ENCODE measurements around the gene CDKN1A.
"Not testable (repeated sequence)": the region's sequence is repeated elsewhere in the genome, so short reads cannot be mapped to it uniquely, and the experiment has no call there.

The CDKN1A gene

DNA sequence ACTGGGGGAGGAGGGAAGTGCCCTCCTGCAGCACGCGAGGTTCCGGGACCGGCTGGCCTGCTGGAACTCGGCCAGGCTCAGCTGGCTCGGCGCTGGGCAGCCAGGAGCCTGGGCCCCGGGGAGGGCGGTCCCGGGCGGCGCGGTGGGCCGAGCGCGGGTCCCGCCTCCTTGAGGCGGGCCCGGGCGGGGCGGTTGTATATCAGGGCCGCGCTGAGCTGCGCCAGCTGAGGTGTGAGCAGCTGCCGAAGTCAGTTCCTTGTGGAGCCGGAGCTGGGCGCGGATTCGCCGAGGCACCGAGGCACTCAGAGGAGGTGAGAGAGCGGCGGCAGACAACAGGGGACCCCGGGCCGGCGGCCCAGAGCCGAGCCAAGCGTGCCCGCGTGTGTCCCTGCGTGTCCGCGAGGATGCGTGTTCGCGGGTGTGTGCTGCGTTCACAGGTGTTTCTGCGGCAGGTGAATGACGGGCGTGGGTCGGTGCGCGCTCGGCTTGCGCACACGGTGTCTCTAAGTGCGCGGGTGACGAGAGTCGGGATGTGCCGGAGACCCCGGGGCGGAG, at the start of gene CDKN1A:
CDKN1A (plus strand) TSS at position 227 of the 555 bp plus-strand sequence. CDS start 5,388 bp downstream, outside the sequence.
- DNase-seq (ENCODE audit: low read depth) = peak; percentile 38

- DNase-seq (ENCODE audit: low read depth) = no peak
Measured at GRCh38 chr6:36629784-36630183, 48.7 kb upstream of the CDKN1A start.

GRCh38 chr6:36631326-36632011, 47.0 kb upstream of the CDKN1A start:
- no peak for DNase-seq (ENCODE audit: low read depth)

- DNase-seq (ENCODE audit: low read depth) = no peak
Measured at GRCh38 chr6:36633370-36633769, 45.1 kb upstream of the CDKN1A start.

DNA sequence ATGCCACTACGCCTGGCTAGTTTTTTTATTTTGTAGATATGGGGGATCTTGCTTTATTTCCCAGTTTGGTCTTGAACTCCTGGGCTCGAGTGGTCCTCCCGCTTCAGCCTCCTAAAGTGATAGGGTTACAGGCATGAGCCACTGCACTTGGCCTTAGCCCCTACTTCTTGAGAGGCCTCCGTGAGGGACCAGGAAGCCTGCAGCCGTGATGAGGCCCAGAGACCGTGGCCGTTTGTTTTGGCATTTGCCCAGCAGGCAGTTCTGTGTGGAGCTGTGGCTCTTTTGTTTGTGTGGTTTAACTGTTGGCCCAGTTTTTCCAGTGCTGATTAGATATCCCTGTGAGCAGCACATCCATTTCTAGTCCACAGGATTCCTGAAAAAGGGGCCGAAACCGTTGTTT, 44.6 kb upstream of the CDKN1A start:
- no peak for DNase-seq (ENCODE audit: low read depth)

DNA sequence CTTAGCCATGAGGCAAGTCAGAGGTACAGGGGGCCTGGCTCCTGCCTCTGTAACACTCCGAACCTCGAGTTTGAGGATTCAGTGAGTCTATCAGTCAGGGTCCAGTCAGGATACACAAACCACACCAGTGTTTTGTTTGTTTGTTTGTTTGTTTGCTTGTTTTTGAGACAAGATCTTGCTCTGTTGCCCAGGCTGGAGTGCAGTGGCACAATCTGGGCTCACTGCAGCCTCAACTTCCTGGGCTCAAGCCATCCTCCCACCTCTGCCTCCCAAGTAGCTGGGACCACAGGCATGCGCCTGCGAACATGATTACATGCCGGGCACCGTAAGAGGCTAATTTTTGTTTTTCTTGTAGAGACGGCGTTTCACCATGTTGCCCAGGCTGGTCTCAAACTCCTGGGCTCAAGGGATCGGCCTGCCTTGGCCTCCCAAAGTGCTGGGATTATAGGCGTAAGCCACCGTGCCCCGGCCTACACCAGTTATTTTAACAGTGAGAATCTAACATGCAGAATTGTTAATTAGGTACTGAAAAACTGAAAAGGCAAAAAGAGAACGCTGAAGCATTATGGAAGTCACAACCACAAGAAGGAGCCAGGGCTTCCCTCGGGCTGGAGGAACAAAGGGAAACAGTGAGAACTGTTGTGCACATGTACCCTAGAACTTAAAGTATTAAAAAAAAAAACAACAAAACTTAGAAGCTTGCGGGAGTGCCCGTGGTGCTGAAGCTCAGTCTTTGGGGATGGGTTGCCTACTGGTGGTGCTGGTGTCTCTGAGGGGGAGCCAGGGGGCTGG, 44.0 kb upstream of the CDKN1A start:
- DNase-seq (ENCODE audit: low read depth) = no peak

DNA sequence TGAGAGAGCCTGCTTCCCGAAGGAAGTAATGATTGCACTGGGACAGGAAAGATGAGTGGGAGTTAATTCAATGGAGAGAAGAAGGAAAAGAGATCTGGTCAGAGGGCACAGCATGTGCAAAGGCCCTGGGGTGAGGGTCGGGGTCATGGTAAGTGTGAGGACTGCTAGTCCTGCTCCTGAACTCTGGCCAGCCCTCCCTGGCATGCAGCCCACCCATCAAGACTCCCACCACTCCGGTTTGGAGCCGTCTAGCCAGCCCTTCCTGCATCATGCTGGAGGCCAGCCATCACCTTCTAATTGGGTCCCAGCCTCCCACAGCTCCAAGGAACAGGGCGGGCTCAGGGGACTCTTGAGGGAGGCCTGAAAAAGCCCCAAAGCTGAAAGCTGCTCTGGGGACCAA, 42.2 kb upstream of the CDKN1A start:
- DNase-seq (ENCODE audit: low read depth) = no peak

DNA sequence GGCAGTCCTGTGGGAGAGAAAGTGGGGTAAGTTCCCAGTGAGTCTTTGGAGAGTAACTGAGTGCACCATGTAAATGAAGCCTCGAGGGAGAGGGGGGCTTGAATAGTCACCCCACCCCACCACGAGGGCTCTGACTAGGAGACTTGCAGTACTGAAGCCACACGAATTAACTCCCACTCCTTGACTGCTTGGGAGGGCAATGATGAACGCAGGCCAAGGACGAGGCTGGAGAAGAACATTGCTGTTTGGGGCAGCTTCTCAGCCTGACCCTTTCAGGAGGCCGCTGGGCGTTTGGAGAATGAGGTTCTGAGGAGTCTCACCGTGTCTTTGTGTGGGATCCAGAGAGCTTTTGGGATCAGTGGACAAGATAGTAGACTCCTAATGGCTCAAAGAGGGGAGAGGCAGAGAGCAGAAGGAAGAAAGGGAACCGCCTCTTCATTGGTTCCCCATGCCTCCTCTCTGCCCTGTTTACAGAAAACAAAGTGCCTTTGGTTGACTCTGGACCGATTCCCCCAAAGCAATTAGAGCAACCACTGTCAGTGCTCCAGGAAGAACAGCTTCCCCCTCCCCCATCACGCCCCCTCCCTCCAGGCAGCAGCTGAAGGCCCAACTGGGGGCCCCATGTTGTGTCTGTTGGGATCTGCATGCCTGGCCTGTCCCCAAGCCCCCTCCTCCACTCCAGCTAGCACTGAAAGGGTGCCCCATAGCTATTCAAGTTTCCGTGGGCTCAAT, 41.7 kb upstream of the CDKN1A start:
- DNase-seq (ENCODE audit: low read depth) = no peak

DNA sequence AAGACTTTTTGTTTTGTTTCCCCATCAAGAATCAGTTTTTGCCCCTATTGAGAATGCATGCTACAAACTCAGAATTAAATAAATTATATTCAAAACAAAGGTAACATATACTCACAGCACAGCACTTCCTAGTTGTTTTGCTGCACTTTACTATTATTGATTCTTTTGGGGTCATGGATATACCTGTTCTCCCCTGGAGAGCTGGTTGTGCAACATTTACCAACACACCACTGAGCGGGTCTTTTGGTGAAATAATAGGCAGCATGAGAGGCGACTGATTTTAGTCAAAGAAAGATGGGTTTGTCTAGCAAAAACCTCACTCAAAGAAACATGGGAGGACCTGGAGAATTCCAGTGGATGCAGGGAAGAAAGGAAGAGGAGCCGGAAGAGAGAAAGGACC, 39.9 kb upstream of the CDKN1A start:
- no peak for DNase-seq (ENCODE audit: low read depth)

DNA sequence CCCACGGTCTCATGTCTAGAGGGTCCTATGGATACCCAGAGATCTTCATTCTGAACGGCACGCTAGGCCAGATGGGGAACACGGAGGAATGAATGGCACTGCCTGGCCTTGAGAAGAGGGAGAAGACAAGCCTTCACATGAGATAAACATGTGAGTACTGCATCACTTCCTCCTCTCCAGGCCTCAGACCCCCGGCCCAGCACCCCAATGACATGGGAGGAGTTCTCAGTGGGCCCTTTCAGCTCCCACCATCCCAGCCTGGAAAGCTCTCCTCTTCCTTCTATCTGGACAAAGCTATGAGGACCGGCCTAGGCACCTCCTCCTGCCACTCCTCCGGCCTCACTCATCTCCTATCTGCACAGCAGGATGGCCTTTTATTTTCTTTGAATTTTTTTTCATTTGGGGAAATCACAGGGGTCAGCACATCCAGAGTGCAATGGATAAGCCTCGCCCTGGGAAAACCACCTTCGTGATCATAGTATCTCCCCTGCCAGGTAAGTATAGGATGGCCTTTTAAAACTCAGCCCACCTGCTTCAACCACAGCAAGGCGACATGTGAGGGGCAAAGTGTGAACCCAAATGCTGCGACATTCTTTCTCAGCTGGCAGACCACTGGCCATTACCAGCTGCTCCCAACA, 39.2 kb upstream of the CDKN1A start:
- DNase-seq (ENCODE audit: low read depth) = no peak

DNA sequence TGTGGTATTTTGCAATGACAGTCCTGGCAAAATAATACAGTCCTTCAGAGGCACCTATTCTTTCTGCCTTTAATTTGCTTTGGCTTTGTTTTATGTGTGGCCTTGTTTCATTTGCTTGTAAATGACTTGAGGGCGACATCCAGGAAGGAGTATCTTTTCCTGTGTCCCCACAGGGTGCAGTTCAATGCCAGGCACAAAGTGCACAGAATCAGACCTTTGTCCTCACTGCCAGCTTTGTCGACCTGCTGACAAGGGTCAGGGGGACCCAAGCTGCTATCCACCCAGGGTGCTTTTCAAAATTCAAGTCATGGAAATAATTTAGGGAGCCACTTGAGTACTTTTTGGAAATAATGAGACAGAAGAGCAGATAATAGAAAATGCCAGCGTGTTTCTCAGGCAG, 37.0 kb upstream of the CDKN1A start:
- DNase-seq (ENCODE audit: low read depth) = no peak

- DNase-seq (ENCODE audit: low read depth) = no peak
Measured at GRCh38 chr6:36642913-36643817, 35.3 kb upstream of the CDKN1A start.

DNA sequence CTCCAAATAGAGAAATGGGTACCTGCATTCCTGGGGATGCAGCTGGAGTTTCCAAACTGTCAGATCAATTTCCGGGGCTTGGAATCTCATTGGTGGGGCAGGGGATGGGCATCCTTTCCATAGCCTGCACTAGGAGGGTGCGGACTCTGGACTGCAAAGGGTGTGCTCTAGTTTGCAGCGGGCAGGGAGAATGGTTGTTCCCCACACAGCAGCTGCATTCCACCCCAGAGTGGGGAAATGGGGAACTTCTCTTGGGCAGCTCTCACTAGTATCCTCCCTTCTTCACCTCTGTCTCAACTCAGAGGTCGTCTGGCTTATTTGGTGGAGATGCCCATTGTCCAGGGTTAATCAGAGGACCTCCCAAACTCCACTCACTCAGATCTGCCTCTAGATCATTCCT, 34.5 kb upstream of the CDKN1A start:
- DNase-seq (ENCODE audit: low read depth) = no peak

- no peak for DNase-seq (ENCODE audit: low read depth)
Measured at GRCh38 chr6:36649086-36649485, 29.4 kb upstream of the CDKN1A start.

DNA sequence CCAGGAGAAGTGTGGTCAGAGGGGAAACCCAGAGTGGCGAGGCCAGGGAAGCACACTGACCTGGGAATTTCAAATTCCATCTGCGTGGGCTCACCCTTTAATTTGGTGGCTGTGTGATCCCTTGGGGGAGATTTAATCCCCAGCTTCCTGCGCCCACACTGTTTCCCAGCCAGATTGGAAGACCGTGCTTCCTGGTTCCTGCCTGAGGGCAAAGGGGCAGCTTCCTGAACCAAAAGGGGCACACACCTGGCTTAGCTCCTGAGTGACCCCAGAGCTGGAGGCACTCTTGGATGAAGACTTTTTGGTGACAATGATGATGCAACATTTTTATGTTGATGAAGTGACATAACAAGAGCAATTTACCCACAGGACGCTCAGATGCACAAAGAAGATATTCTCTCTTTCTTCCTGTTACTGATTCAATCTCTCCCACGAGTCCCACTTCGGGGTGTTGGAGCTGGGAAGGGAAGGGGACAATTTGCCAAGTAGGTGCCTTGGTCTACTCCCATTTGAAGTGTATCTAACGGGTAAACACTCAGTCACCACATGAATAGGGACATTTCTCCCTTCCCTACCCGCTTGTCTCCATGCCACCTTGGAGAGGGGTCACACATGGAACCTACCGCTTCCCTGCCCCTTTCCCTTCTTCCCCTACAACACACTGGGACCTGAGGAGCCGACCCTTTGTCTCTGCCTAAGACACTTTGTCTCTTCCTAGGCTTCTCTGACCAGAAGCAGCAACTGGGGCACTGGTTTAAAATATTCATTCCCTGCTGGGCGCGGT, 28.6 kb upstream of the CDKN1A start:
- DNase-seq (ENCODE audit: low read depth) = no peak

DNA sequence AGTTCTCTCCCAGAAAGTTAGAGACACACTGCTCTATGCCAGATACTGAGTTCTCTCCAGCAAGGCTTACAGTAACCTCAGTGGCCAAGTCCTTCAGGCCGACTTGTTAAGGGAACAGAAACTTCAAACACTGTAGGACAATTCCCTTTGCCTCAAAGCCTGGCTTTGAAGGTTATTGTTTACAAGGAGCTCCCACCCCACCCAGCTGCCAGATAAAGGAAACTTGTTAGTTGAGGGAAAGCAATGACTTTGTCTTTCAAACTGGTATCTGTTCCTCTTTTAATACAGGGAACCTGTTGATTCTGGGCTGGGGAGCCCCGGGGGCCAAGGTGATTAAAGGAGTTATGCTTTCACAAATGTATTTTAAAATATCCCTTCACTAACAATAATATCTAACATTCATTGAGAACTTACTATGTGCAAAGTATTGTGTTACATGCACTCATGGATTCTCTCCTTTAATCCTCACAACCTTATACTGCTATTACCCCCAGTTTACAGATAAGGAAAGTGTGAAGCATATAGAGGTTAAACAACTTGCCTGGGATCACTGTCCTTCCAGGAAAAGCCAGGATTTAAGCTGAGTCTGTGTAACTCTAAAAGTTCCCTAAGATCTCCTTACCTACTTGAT, 27.6 kb upstream of the CDKN1A start:
- DNase-seq (ENCODE audit: low read depth) = no peak

- no peak for DNase-seq (ENCODE audit: low read depth)
Measured at GRCh38 chr6:36651659-36652379, 26.7 kb upstream of the CDKN1A start.

DNA sequence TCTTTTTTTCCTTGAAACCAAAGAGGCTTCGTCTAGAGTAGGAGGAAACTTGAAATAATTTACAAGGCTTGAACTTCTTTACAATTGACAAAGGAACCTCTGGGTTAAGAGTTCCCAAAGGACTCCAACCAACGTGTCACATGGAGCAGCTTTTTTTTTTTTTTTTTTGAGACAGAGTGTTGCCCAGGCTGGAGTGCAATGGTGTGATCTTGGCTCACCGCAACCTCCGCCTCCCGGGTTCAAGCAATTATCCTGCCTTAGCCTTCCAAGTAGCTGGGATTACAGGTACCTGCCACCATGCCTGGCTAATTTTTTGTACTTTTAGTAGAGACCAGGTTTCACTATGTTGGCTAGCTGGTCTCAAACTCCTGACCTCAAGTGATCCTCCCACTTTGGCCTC, 24.0 kb upstream of the CDKN1A start:
- DNase-seq (ENCODE audit: low read depth) = not testable (repeated sequence)

DNA sequence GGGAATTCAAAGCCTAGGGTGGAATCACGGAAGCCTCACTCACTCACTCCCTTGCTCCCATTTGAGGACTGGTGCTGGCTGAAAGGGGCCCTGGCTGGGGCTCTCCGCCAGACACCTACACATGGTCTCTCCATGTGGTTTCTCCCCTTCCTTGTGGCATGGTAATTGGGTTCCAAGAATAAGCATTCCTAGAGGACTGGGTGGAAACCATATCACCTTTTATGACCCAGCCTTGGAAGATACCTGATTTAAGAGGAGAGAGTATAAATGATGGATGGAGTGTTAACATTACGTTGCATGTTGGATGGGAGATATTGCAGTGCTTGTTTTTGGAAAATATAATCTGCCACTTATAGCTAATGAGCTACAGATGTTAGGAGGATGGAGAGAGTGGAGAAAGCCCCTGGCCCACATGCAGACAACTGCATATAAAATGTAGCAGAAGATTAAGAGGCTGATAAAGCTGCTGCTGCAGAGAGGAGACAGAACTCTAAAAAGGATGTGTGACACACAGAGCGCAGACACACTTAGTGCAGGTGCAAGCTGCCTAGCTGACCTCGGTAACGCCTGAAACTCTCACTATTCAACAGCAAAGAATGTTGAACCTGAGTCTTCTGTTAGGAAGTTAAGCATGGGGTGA, 23.3 kb upstream of the CDKN1A start:
- no peak for DNase-seq (ENCODE audit: low read depth)

All from stimulated activated CD8-positive, alpha-beta memory T cell treated with anti-CD3 and anti-CD28 coated beads, Interleukin-7, amount 100 ng/mL, for 24 hours (primary cell).